ENCODE data around the gene KICS2.
"Not testable (repeated sequence)": the region's sequence is repeated elsewhere in the genome, so short reads cannot be mapped to it uniquely, and the experiment has no call there.

- not testable (repeated sequence) for TF ChIP-seq CTCF (IDR thresholded peaks at IDR 0.05); REST (IDR thresholded peaks at IDR 0.05; ENCODE audit: insufficient read depth in 1 of 2, low read depth in 2 of 2, low read length in 1 of 2); SIN3A (IDR thresholded peaks at IDR 0.05; ENCODE audit: borderline replicate concordance, insufficient read depth, low read depth, low read length)
These were observed 4.5 kb downstream of the KICS2 start for GRCh38 chr12:64217643-64218042.

Measured in Panc1 (cell line).